Smooth muscle cell (in vitro differentiated cells): Measurements from ENCODE around the gene SDCCAG8. TPM values are rescaled to one million over a fixed set of nuclear protein-coding genes. Genes with fewer than 3 reads are reported as not detected.
A peak's percentile ranks its signal among the peaks of the same experiment; 100 is the strongest.

ENCODE experiments used
- DNase-seq: peaks from one replicate; lab custom pipeline; 2025; ENCODE audit not compliant: unreplicated experiment; lab: John Stamatoyannopoulos, UW
- H2AFZ ChIP-seq: fragments of 200-600 bp; sonication (generic); 2 replicates; pipeline ENCODE4 v1.6.0; 2016; ENCODE audit warnings: antibody characterized with exemption, low read depth, mild to moderate bottlenecking
- H3F3A ChIP-seq: fragments of 200-600 bp; sonication (generic); 2 replicates; pipeline ENCODE4 v1.6.0; 2017; ENCODE audit warnings: antibody characterized with exemption, low read depth
- H3K27ac ChIP-seq: fragments of 200-600 bp; sonication (generic); 2 replicates; pipeline ENCODE4 v1.5.1; 2016; ENCODE audit warnings: low read depth, mild to moderate bottlenecking
- H3K27me3 ChIP-seq: fragments of 200-600 bp; sonication (generic); 2 replicates; pipeline ENCODE4 v1.6.1; 2016; ENCODE audit warnings: low read depth, mild to moderate bottlenecking
- H3K36me3 ChIP-seq: fragments of 200-600 bp; sonication (generic); 2 replicates; pipeline ENCODE4 v1.5.1; 2016; ENCODE audit warnings: low read depth
- H3K4me1 ChIP-seq: fragments of 200-600 bp; sonication (generic); 2 replicates; pipeline ENCODE4 v1.5.1; 2016; ENCODE audit warnings: low read depth
- H3K4me2 ChIP-seq: fragments of 200-600 bp; sonication (generic); 2 replicates; pipeline ENCODE4 v1.6.0; 2016; ENCODE audit warnings: mild to moderate bottlenecking
- H3K4me3 ChIP-seq: fragments of 200-600 bp; sonication (generic); 2 replicates; pipeline ENCODE4 v1.5.1; 2016; ENCODE audit warnings: mild to moderate bottlenecking
- H3K79me2 ChIP-seq: fragments of 200-600 bp; sonication (generic); 2 replicates; pipeline ENCODE4 v1.6.0; 2016; ENCODE audit warnings: low read depth, mild to moderate bottlenecking
- H3K9ac ChIP-seq: fragments of 200-600 bp; sonication (generic); 2 replicates; pipeline ENCODE4 v1.6.0; 2016; ENCODE audit warnings: low read depth
- H3K9me3 ChIP-seq: fragments of 200-600 bp; sonication (generic); replicated peaks from 2 replicates; pipeline ENCODE4 v1.5.1; 2016; ENCODE audit warnings: low read depth
- H4K20me1 ChIP-seq: fragments of 200-600 bp; sonication (generic); 2 replicates; pipeline ENCODE4 v1.6.0; 2016; ENCODE audit warnings: low read depth
- WGBS: methylation state at CpG from one replicate; pipeline ENCODE4 v1.1.7; 2016; ENCODE audit warnings: low lambda C conversion rate; 5-methylcytosine and 5-hydroxymethylcytosine counted together
- polyA plus RNA-seq: library from polyadenylated mRNA; unstranded; fragments of >200 nt; fragmentation: Nextera tagmentation; extraction: Ambion mirVana; gene quantifications from 2 replicates; pipeline ENCODE4 v1.2.1, GENCODE V29; 2016
- total RNA-seq: library from RNA; depleted of rRNA; stranded (reverse); fragments of >200 nt; gene quantifications from 2 replicates; pipeline ENCODE4 v1.2.3, GENCODE V29; 2014
- TF ChIP-seq, protein P1 (sequence below): fragments of 200-600 bp; sonication (generic); IDR thresholded peaks from 2 replicates; pipeline ENCODE4 v1.5.1; 2017; ENCODE audit warnings: borderline replicate concordance, mild to moderate bottlenecking, antibody characterized with exemption; ENCODE audit not compliant: insufficient read depth, poor library complexity, severe bottlenecking

The SDCCAG8 gene
- total and polyA plus RNA-seq, 2 experiments from 2014 or later, result 30.9 to 33.4 TPM

DNA sequence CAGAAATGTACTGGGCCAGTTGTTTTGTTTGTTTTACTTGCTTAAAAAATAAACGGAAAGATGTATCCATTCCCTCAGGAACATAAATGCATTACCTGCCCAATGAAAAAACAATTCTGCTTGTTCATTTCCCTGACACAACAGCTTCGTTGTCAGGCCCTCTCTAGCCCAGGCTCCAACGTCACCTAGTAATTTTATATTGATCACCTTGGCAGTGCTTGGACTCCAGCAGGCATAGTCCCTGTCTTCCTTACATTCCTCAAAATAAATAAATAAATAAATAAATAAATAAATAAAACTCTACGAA, 2.0 kb upstream of the SDCCAG8 start:
- no peaks in the 10 kb centered on the region for H3K9me3 ChIP-seq
- WGBS, result under 1% methylated on average over 4 of the region's 4 CpGs
- peak overlapping the region; percentile 80 for H3K4me2 ChIP-seq
- no peaks in the 10 kb centered on the region for H3F3A ChIP-seq
- TF ChIP-seq, protein P1, sequence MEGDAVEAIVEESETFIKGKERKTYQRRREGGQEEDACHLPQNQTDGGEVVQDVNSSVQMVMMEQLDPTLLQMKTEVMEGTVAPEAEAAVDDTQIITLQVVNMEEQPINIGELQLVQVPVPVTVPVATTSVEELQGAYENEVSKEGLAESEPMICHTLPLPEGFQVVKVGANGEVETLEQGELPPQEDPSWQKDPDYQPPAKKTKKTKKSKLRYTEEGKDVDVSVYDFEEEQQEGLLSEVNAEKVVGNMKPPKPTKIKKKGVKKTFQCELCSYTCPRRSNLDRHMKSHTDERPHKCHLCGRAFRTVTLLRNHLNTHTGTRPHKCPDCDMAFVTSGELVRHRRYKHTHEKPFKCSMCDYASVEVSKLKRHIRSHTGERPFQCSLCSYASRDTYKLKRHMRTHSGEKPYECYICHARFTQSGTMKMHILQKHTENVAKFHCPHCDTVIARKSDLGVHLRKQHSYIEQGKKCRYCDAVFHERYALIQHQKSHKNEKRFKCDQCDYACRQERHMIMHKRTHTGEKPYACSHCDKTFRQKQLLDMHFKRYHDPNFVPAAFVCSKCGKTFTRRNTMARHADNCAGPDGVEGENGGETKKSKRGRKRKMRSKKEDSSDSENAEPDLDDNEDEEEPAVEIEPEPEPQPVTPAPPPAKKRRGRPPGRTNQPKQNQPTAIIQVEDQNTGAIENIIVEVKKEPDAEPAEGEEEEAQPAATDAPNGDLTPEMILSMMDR, result no peak
- no peaks in the 10 kb centered on the region for H3K27me3 ChIP-seq
- no peaks in the 10 kb centered on the region for H3K36me3 ChIP-seq
- peak overlapping the region; percentile 97 for H3K4me3 ChIP-seq
- H3K79me2 ChIP-seq, result peaks cover 89% of the 10 kb centered on the region
- H2AFZ ChIP-seq, result no peak overlapping the region
- H4K20me1 ChIP-seq, result peaks cover 51% of the 10 kb centered on the region
- H3K27ac ChIP-seq, result peak overlapping the region; percentile 81
- H3K4me1 ChIP-seq, result peaks cover 38% of the 10 kb centered on the region
- peak overlapping the region; percentile 69 for H3K9ac ChIP-seq
- no peak for DNase-seq

DNA sequence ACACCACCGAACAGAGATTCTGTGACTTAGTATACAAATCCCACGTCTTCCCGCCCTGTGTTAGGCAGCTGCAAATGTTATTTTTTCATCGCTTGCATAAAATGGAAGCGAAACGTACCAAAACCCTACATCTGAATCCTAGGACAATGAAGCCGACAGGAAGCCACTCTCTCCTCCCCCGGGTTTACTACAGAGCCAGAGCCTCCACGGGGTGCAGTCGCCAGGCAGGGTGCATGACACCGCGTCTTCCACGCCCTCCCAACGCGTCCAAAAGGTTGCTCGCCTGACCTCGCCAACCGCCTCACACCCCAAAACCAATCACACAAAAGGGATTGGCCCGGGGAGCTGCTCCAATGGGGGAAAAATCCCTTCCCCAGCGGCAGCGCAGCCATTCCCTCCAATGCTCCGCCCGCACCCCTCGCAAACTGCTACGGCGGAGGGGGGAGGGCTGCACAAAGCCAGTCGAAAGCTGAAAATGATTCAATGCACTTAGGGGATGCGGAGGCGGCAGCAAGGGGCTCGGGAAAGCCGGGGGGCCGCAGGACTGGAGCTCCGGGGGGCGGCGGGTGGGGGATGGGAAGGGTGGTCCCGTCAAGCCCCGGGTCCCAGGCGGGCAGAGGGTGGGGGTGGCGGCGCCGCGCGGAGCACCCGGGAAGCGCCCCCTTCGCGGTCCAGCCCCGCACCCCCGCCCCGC, 1.5 kb upstream of the SDCCAG8 start:
- Histone ChIP-seq H3K4me2 (peak overlapping the region; percentile 80), H3K36me3 (no peaks in the 10 kb centered on the region), H3K4me3 (peak overlapping the region; percentile 97), H2AFZ (peak overlapping the region; percentile 93), H3K27me3 (no peaks in the 10 kb centered on the region), H3F3A (no peaks in the 10 kb centered on the region), H3K9ac (peak overlapping the region; percentile 69), H3K27ac (peak overlapping the region; percentile 81), H3K79me2 (peaks cover 89% of the 10 kb centered on the region), H4K20me1 (peaks cover 46% of the 10 kb centered on the region), H3K9me3 (no peaks in the 10 kb centered on the region), H3K4me1 (peaks cover 38% of the 10 kb centered on the region)
- peak; percentile 61 for DNase-seq
- TF ChIP-seq, protein P1, result no peak
- WGBS, result under 1% methylated on average over 32 of the region's 50 CpGs

- peak within 1 kb of the TSS; percentile 93 for H2AFZ ChIP-seq
- peaks cover 89% of the 10 kb centered on the region for H3K79me2 ChIP-seq
- TF ChIP-seq, protein P1, result no peak
- under 1% methylated on average over 67 of the region's 74 CpGs for WGBS
- peak; percentile 92 for DNase-seq
- H3K4me1 ChIP-seq, result peaks cover 34% of the 10 kb centered on the region
- no peaks in the 10 kb centered on the region for H3K27me3 ChIP-seq
- peaks cover 38% of the 10 kb centered on the region for H4K20me1 ChIP-seq
- H3F3A ChIP-seq, result no peaks in the 10 kb centered on the region
- peak within 1 kb of the TSS; percentile 81 for H3K27ac ChIP-seq
- H3K36me3 ChIP-seq, result no peaks in the 10 kb centered on the region
- H3K4me3 ChIP-seq, result peak within 1 kb of the TSS; percentile 97
- H3K9me3 ChIP-seq, result no peaks in the 10 kb centered on the region
- peak within 1 kb of the TSS; percentile 91 for H3K4me2 ChIP-seq
- H3K9ac ChIP-seq, result peak within 1 kb of the TSS; percentile 72
These were observed 682 bp upstream of the SDCCAG8 start, which contains the start of gene CEP170 for GRCh38 chr1:243254927-243255790. Gene CEP170 (minus strand): TSS chr1:243255281. CDS start chr1:243225280, 30,001 bp downstream.
